Umbilical cord (tissue), 2 donors: ENCODE measurements around the gene STRIP1. TPM values are rescaled to one million over a fixed set of nuclear protein-coding genes. Genes with fewer than 3 reads are reported as not detected.
"Not testable (repeated sequence)": the region's sequence is repeated elsewhere in the genome, so short reads cannot be mapped to it uniquely, and the experiment has no call there.

Experiments used
- DNase-seq: peaks from one replicate; pipeline ENCODE4 v3.0.0-alpha.2; 2015; ENCODE audit warnings: low spot score
- total RNA-seq: library from RNA; depleted of rRNA; stranded (reverse); fragments of >200 nt; gene quantifications from one replicate; pipeline ENCODE4 v1.2.3, GENCODE V29; 2014; ENCODE audit warnings: low replicate concordance; ENCODE audit not compliant: insufficient read depth

STRIP1 gene
- total RNA-seq, 1 donor from 2014 or later = 42.6 TPM

GRCh38 chr1:110007046-110007830 lies 27.2 kb upstream of the STRIP1 start:
- no peak for DNase-seq

GRCh38 chr1:110008971-110009565 lies 25.4 kb upstream of the STRIP1 start:
- no peak for DNase-seq

- peak; percentile 73 for DNase-seq
Observed at GRCh38 chr1:110011527-110012041, 22.8 kb upstream of the STRIP1 start.

- DNase-seq = peak; percentile 92
Observed at GRCh38 chr1:110012100-110012780, 22.2 kb upstream of the STRIP1 start.

GRCh38 chr1:110017792-110018191 lies 16.6 kb upstream of the STRIP1 start:
- no peak for DNase-seq

GRCh38 chr1:110018396-110018795 lies 16.0 kb upstream of the STRIP1 start:
- no peak for DNase-seq

GRCh38 chr1:110019770-110020169 lies 14.7 kb upstream of the STRIP1 start:
- DNase-seq = no peak

- no peak for DNase-seq
Observed at GRCh38 chr1:110021285-110021684, 13.1 kb upstream of the STRIP1 start.

GRCh38 chr1:110024613-110025012 lies 9.8 kb upstream of the STRIP1 start:
- no peak for DNase-seq

GRCh38 chr1:110030687-110031086 lies 3.7 kb upstream of the STRIP1 start:
- DNase-seq = not testable (repeated sequence)

GRCh38 chr1:110032327-110032726 lies 2.1 kb upstream of the STRIP1 start:
- DNase-seq = no peak

- DNase-seq = no peak
Observed at GRCh38 chr1:110033421-110033820, 1.0 kb upstream of the STRIP1 start.

- no peak for DNase-seq
Observed at GRCh38 chr1:110034040-110034450, 379 bp upstream of the STRIP1 start.

- DNase-seq = peak; percentile 14
Observed at GRCh38 chr1:110035236-110035752, 870 bp downstream of the STRIP1 start.

GRCh38 chr1:110038271-110038670 lies 3.8 kb downstream of the STRIP1 start:
- DNase-seq = no peak

- no peak for DNase-seq
Observed at GRCh38 chr1:110039641-110040040, 5.2 kb downstream of the STRIP1 start.

GRCh38 chr1:110040548-110040947 lies 6.1 kb downstream of the STRIP1 start:
- no peak for DNase-seq

- no peak for DNase-seq
Observed at GRCh38 chr1:110043016-110043415, 8.6 kb downstream of the STRIP1 start.

GRCh38 chr1:110047463-110047862 lies 13.0 kb downstream of the STRIP1 start:
- DNase-seq = no peak

GRCh38 chr1:110048240-110048639 lies 13.8 kb downstream of the STRIP1 start:
- no peak for DNase-seq

- DNase-seq = no peak
Observed at GRCh38 chr1:110048923-110049601, 14.6 kb downstream of the STRIP1 start.
